ENCODE data around the gene C4orf50. TPM values are rescaled to one million over a fixed set of nuclear protein-coding genes. Genes with fewer than 3 reads are reported as not detected.
A peak's percentile ranks its signal among the peaks of the same experiment; 100 is the strongest.

C4orf50 gene
- total RNA-seq, 1 donor: not detected

DNA sequence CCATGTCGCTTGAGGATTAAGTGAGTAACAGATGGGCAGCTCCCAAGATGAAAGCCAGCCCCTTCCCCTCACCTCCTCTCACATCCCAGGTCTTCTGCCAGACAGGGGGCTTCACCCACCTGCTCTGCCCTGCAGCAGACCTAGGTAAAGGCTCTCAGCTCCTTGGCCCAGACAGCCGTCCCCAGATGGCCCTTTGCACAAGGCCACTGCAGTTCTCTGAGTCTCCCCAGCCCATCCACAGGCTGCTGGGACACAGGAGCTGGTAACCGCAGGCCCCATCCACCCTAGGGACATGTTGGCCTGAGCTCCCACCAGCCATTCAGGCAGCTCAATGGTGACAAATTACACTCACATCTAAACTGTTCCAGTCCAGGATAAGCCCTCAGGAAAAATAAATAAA lies 15.3 kb downstream of the C4orf50 start:
- DNase-seq (ENCODE audit: low read depth): no peak
- TF ChIP-seq, protein P1, sequence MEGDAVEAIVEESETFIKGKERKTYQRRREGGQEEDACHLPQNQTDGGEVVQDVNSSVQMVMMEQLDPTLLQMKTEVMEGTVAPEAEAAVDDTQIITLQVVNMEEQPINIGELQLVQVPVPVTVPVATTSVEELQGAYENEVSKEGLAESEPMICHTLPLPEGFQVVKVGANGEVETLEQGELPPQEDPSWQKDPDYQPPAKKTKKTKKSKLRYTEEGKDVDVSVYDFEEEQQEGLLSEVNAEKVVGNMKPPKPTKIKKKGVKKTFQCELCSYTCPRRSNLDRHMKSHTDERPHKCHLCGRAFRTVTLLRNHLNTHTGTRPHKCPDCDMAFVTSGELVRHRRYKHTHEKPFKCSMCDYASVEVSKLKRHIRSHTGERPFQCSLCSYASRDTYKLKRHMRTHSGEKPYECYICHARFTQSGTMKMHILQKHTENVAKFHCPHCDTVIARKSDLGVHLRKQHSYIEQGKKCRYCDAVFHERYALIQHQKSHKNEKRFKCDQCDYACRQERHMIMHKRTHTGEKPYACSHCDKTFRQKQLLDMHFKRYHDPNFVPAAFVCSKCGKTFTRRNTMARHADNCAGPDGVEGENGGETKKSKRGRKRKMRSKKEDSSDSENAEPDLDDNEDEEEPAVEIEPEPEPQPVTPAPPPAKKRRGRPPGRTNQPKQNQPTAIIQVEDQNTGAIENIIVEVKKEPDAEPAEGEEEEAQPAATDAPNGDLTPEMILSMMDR (IDR thresholded peaks at IDR 0.05; ENCODE audit: insufficient read depth, low read length): no peak
- H3K4me3 ChIP-seq (ENCODE audit: low read depth, low read length): no peak overlapping the region

DNA sequence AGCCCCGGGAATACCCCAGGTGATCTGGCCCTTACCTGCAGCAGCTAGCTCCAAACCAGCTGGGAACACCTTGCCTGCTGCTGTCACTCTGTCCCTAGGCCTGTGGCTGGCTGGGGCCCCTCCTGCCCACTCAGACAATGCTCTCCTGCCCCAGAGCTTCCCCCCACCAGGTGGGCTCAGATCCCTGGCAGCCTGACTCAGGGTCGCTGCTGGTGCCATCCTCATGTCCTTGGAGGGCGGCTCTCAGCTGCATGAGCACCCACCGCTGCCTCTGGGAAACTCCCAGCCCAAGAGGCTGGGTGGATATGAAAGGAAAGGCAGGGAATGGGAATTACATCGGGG lies 15.8 kb downstream of the C4orf50 start:
- no peak for DNase-seq (ENCODE audit: low read depth)
- TF ChIP-seq, protein P1 (IDR thresholded peaks at IDR 0.05; ENCODE audit: insufficient read depth, low read length): no peak
- H3K4me3 ChIP-seq (ENCODE audit: low read depth, low read length): no peak overlapping the region

DNA sequence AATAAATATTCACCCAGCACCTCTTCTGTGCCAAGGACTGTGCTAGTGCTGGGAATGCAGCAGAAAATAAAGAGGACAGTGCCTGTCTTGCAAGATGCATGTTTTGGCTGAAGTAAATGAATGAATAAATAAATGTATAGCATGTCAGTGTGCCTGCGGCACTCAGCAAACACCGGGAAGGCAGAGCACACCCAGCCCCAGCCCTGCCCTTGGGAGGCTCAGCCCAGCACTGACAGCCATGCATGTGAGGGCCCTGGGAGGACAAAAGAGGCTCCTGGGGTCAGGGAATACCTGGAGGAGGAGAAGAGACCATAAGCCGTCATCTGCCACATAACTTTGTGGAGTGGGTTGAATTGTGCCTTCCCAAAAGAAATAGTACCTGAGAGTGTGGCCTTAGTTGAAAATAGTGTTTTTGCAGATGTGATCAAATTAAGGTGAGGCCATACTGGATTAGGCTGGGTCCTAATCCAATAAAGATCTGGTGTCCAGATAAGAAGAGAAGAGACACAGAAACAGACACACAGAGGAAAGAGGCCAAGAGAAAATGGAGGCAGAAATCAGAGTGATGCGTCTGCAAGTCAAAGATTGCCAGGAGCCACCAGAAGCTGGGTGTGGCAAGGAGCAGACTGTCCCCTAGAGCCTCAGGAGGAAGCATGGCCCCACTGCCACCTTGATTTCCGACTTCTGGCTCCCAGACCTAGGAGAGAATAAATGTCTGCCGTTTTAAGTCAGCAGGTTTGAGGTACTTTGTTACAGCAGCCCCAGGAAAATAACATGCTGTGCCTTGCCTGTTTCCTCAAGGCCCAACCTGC lies 16.3 kb downstream of the C4orf50 start:
- H3K4me3 ChIP-seq (ENCODE audit: low read depth, low read length): no peak overlapping the region
- no peak for DNase-seq (ENCODE audit: low read depth)
- TF ChIP-seq, protein P1 (IDR thresholded peaks at IDR 0.05; ENCODE audit: insufficient read depth, low read length): no peak

DNA sequence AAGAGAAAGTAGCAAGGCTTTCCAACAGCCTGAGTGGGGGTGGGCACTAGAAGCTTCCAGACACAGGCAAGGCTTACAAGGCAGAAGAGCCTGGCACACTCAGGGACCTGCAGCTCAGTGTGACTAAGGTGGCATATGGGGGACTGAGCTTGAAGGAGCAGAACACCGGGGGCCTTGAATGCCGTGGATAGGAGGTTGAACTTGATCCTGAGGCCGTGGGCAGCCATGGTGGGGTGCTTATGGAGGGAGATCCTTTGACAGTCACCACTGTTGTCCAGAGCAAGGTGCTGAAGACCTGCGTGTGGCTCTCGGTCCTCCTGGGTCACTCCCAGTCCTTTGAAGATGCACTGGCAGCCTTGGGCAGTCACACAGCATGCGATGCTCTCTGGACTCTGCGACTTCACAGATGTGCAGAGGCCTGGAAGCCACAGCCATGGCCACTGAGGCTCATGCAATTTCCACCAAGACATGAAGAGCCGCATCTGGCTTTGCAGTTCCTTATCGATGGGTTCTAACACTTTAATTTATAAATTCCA lies 18.3 kb downstream of the C4orf50 start:
- TF ChIP-seq, protein P1 (IDR thresholded peaks at IDR 0.05; ENCODE audit: insufficient read depth, low read length): no peak
- no peak for DNase-seq (ENCODE audit: low read depth)

DNA sequence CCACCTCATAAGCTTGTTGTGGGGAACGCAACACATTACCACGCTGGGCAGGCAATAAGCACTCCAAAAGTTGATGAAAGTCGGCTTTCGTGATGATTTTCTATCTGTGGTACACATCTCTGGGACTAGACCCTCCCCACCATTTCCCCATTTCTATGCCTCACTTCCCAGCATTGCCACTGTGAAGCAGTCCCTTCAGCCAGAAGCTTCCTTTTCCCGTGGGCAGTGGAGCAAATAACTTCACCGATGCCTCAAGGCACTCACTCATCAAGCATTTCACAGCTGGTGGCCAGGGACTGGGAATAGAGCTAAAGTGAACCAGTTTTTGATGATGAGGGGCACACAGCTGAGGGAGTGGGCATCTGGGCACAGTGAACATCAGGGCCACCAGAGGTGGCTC lies 18.9 kb downstream of the C4orf50 start:
- no peak overlapping the region for H3K4me3 ChIP-seq (ENCODE audit: low read depth, low read length)
- no peak for DNase-seq (ENCODE audit: low read depth)
- TF ChIP-seq, protein P1 (IDR thresholded peaks at IDR 0.05; ENCODE audit: insufficient read depth, low read length): no peak

More for the DNA sequence above, 18.3 kb downstream of the C4orf50 start:
- no peak overlapping the region for H3K4me3 ChIP-seq (ENCODE audit: low read depth, low read length)

DNA sequence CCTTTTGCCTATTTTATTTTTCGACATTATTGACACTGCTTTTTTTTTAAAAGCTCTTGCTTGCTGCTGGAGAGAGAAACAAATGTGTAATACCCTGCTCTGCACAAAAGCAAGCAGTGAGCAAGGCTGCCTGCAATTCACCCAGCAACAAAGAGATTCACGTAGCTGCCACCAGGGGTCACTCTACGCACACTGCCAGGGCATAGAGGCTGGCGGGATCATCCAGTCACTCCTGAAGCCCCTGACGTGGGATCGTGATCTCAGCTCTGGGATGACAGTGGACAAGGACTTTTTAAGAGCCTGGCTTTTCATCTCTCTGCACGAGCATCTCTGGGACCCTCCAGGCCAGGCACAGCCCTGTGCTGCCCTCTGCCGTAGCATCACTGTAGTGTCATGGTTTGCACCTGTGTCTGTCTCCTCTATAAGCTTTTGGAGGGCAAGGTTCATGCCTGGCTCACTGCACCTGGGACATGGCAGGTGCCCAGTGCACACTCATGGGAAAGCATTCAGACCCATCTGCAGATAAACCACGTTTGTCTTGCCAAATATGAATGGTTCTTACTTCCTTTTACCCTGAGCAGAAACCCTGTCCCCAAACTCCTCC lies 19.8 kb downstream of the C4orf50 start:
- TF ChIP-seq, protein P1 (IDR thresholded peaks at IDR 0.05; ENCODE audit: insufficient read depth, low read length): peak; percentile 81
- DNase-seq (ENCODE audit: low read depth): peak; percentile 50
- H3K4me3 ChIP-seq (ENCODE audit: low read depth, low read length): no peak overlapping the region
